ENCODE measurements around the gene MRPL44.

MRPL44 gene

DNA sequence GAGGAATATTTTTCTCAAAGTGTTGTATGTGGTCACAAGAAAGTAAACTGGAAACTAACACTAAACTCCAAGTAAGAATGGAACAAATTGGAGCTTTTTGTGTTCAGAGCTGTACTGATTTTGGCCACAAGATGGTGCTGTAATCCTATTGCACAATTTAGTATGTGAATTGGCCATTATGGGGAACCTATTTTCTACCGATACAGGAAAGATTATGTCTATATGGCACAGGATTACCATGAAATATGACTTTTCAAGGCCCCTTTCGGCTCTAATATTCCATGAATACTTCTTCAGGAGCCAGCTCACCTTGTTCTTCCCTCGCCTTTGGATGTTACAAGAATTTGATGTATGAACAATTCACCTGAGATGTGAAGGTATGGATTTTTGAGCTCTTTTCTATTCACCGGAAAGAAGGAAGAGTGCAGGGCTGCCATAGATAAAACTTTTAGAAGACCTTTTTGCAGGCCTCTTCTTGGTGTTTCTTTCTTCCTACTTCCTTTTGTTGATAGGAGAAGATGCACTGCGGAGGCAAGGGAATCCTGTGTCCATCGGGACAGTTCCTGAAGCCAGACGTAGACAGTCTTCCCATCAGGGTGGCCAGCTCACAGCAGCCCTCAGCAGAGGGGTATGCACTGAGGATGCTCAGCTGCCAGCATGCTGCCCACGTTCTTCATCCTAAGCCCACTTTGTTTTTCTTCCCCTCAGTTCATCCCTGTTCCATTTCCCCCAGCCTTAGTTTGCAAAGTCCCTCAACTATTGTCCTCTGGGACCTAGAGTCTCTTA lies 13.3 kb downstream of the MRPL44 start:
- no peak for TF ChIP-seq ZNF274 (IDR thresholded peaks at IDR 0.05; ENCODE audit: low read depth, low read length)
- H3K4me3 ChIP-seq (ENCODE audit: low read length), result no peak overlapping the region

DNA sequence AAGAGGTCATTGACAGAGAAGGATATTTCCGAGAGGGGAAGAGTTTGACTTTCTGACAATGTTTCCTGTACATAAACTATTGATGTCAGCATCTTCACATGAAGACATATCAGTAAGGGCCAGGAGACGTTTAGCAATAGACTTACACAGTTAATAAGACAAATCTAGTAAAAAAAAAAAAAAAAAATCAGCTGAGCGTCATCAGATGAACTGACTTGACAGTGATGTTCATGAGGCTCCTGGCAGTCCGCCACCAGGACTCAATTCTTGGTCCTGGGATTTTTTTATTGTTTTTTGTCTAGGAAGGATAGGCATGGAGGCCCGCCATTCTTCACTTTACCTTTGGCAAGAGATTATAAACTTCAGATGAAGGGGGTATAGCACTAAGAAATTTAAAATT lies 14.5 kb downstream of the MRPL44 start:
- H3K4me3 ChIP-seq (ENCODE audit: low read length), result no peak overlapping the region
- TF ChIP-seq ZNF274 (IDR thresholded peaks at IDR 0.05; ENCODE audit: low read depth, low read length), result no peak

- no peak for TF ChIP-seq ZNF274 (IDR thresholded peaks at IDR 0.05; ENCODE audit: low read depth, low read length)
- no peak overlapping the region for H3K4me3 ChIP-seq (ENCODE audit: low read length)
Measured at GRCh38 chr2:223972656-223973102, 15.4 kb downstream of the MRPL44 start.

- H3K4me3 ChIP-seq (ENCODE audit: low read length), result no peak overlapping the region
- no peak for TF ChIP-seq ZNF274 (IDR thresholded peaks at IDR 0.05; ENCODE audit: low read depth, low read length)
Measured at GRCh38 chr2:223973606-223974005, 16.3 kb downstream of the MRPL44 start.

- no peak overlapping the region for H3K4me3 ChIP-seq (ENCODE audit: low read length)
- TF ChIP-seq ZNF274 (IDR thresholded peaks at IDR 0.05; ENCODE audit: low read depth, low read length), result no peak
Measured at GRCh38 chr2:223976635-223977226, 19.5 kb downstream of the MRPL44 start.

DNA sequence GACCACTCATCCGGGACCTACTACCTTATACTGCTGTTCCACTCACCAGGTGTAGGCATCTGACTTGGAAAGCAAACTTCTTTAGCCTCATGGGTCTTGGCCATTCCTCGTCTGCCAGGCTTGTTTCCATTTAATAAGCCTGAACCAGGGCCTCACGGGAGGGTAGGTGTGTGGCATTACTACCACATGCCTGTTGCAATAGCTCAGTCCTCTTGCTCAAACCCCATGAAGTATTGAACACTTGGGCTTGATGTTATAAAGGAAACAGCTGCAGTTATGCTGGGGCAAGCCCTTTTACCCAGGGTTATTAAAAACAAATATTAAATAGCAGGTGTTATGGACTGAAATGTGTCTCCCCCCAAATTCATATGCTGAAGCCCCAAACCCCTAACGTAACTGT lies 21.2 kb downstream of the MRPL44 start:
- no peak overlapping the region for H3K4me3 ChIP-seq (ENCODE audit: low read length)
- TF ChIP-seq ZNF274 (IDR thresholded peaks at IDR 0.05; ENCODE audit: low read depth, low read length), result no peak

GRCh38 chr2:223979730-223980396 lies 22.6 kb downstream of the MRPL44 start:
- TF ChIP-seq ZNF274 (IDR thresholded peaks at IDR 0.05; ENCODE audit: low read depth, low read length), result no peak
- H3K4me3 ChIP-seq (ENCODE audit: low read length), result no peak overlapping the region

DNA sequence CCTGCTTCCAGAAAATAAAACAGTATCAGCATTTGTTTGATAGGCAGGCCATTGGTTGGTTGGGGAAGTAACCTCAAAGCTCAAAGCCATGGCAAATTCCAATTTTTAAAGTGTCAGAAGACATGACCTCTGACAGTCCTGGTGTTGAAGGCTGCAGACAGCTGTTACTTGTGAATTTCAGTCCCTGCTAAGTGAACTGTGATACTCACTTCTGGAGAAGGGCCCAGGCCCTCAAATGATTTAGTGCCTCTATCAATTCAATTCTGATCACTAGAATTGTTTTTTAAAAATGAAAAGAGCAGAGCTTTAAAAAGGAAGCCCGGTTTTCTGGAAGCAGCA lies 23.1 kb downstream of the MRPL44 start:
- no peak for TF ChIP-seq ZNF274 (IDR thresholded peaks at IDR 0.05; ENCODE audit: low read depth, low read length)
- no peak overlapping the region for H3K4me3 ChIP-seq (ENCODE audit: low read length)

GRCh38 chr2:223980803-223981202 lies 23.5 kb downstream of the MRPL44 start:
- no peak for TF ChIP-seq ZNF274 (IDR thresholded peaks at IDR 0.05; ENCODE audit: low read depth, low read length)
- H3K4me3 ChIP-seq (ENCODE audit: low read length), result no peak overlapping the region

DNA sequence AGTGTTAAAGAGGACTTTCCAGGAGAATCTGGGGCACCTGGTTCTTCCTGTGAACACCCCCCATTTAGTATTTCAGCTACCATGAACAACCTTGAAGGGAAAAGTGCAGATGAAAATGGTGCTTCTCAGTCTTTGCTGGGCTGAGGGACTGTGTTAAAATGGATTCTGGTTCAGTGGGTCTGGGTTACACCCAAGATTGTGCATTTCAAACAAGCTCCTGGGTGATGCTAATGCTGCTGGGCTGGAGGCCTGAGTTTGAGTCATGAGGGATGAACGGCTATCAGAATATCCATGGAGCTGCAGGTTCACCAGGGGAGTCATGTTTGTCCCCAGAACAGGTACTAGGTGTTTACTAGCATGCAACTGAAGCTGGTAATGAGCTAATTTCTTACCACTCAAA lies 24.0 kb downstream of the MRPL44 start:
- H3K4me3 ChIP-seq (ENCODE audit: low read length), result no peak overlapping the region
- TF ChIP-seq ZNF274 (IDR thresholded peaks at IDR 0.05; ENCODE audit: low read depth, low read length), result no peak

GRCh38 chr2:223989206-223989855 lies 32.1 kb downstream of the MRPL44 start:
- no peak for TF ChIP-seq ZNF274 (IDR thresholded peaks at IDR 0.05; ENCODE audit: low read depth, low read length)
- H3K4me3 ChIP-seq (ENCODE audit: low read length), result no peak overlapping the region

- no peak for TF ChIP-seq ZNF274 (IDR thresholded peaks at IDR 0.05; ENCODE audit: low read depth, low read length)
- no peak overlapping the region for H3K4me3 ChIP-seq (ENCODE audit: low read length)
Measured at GRCh38 chr2:223989856-223990232, 32.6 kb downstream of the MRPL44 start.

DNA sequence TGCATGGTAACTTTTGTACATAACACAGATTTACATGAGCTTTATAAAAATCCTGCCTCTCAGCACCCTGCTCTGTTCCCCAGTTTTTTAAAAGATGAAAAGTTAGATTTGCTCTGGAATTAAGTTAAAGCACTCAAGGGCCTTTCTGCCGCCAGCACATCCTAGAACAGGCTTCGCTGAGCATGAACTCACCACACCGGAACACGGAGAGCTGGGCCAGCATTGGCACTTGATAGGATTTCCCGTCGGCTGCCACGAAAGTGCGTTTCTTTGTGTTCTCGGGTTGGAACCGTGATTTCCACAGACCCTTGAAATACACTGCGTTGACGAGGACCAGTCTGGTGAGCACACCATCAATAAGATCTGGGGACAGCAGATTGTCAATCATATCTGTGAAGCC lies 34.3 kb downstream of the MRPL44 start:
- no peak for TF ChIP-seq ZNF274 (IDR thresholded peaks at IDR 0.05; ENCODE audit: low read depth, low read length)
- no peak overlapping the region for H3K4me3 ChIP-seq (ENCODE audit: low read length)

GRCh38 chr2:223993634-223994232 lies 36.5 kb downstream of the MRPL44 start:
- TF ChIP-seq ZNF274 (IDR thresholded peaks at IDR 0.05; ENCODE audit: low read depth, low read length), result no peak
- H3K4me3 ChIP-seq (ENCODE audit: low read length), result no peak overlapping the region
